CD8-positive, alpha-beta memory T cell (primary cell): ENCODE measurements around the gene POLA2. TPM values are rescaled to one million over a fixed set of nuclear protein-coding genes. Genes with fewer than 3 reads are reported as not detected.

Experiments used
- CTCF ChIA-PET: fragments of 350-600 bp; sonication (Branson Sonifier 250); formaldehyde crosslinking; loops from one replicate; lab custom pipeline; 2021; ENCODE audit warnings: antibody characterized with exemption; lab: Charles Lee
- POLR2A ChIA-PET: fragments of 350-600 bp; sonication (Branson Sonifier 250); formaldehyde crosslinking; loops from one replicate; lab custom pipeline; 2021; ENCODE audit warnings: antibody characterized with exemption; lab: Charles Lee
- DNase-seq, 5 donors: peaks; one replicate each; pipeline versions ENCODE4 v3.0.0 to v3.0.0-alpha.2; 2020 to 2022; ENCODE audit warnings: mixed read lengths in 1 of 5
- H3K27ac ChIP-seq: one replicate; pipeline ENCODE4 v1.7.0; 2013; ENCODE audit warnings: low read depth, mild to moderate bottlenecking, low read length, moderate library complexity
- H3K27me3 ChIP-seq: 2 replicates; pipeline ENCODE4 v1.7.0; 2013; ENCODE audit warnings: low read length, mild to moderate bottlenecking; ENCODE audit not compliant: insufficient read depth, poor library complexity, severe bottlenecking
- H3K36me3 ChIP-seq: 2 replicates; pipeline ENCODE4 v1.7.0; 2013; ENCODE audit warnings: mild to moderate bottlenecking, low read length, moderate library complexity; ENCODE audit not compliant: insufficient read depth
- H3K4me1 ChIP-seq: 2 replicates; pipeline ENCODE4 v1.7.0; 2013; ENCODE audit warnings: mild to moderate bottlenecking, low read length, moderate library complexity; ENCODE audit not compliant: insufficient read depth
- H3K4me3 ChIP-seq: 2 replicates; pipeline ENCODE4 v1.7.0; 2013; ENCODE audit warnings: mild to moderate bottlenecking, low read length
- H3K9me3 ChIP-seq: 2 replicates; pipeline ENCODE4 v1.7.0; 2013; ENCODE audit warnings: mild to moderate bottlenecking, low read length
- H3K27ac Mint-ChIP-seq, 8 donors: one replicate each; pipeline ENCODE4 v1.8.0; 2020 to 2021; ENCODE audit warnings: mixed read lengths in 8 of 8, mild to moderate bottlenecking in 6 of 8, inconsistent platforms in 3 of 8, moderate library complexity in 3 of 8
- H3K27me3 Mint-ChIP-seq, 2 donors: one replicate each; pipeline ENCODE4 v1.8.0; 2020 to 2021; ENCODE audit warnings: mixed read lengths in 2 of 2, mild to moderate bottlenecking in 1 of 2, moderate library complexity in 1 of 2
- H3K36me3 Mint-ChIP-seq, 3 donors: one replicate each; pipeline ENCODE4 v1.8.0; 2020 to 2021; ENCODE audit warnings: mixed read lengths in 3 of 3, inconsistent platforms in 1 of 3, mild to moderate bottlenecking in 1 of 3
- H3K4me1 Mint-ChIP-seq, 3 donors: one replicate each; pipeline ENCODE4 v1.8.0; 2020 to 2021; ENCODE audit warnings: mixed read lengths in 3 of 3, inconsistent platforms in 1 of 3, mild to moderate bottlenecking in 1 of 3
- H3K4me3 Mint-ChIP-seq, 7 donors: one replicate each; pipeline ENCODE4 v1.8.0; 2020 to 2021; ENCODE audit warnings: mixed read lengths in 7 of 7, mild to moderate bottlenecking in 6 of 7, moderate library complexity in 4 of 7, inconsistent platforms in 2 of 7
- H3K9me3 Mint-ChIP-seq, 5 donors: one replicate each; pipeline ENCODE4 v1.8.0; 2020 to 2022; ENCODE audit warnings: mixed read lengths in 5 of 5, mild to moderate bottlenecking in 3 of 5, moderate library complexity in 2 of 5, inconsistent platforms in 1 of 5
- polyA plus RNA-seq: library from polyadenylated mRNA; unstranded; fragments of 300-500 nt; fragmentation: Illumina TruSeq; gene quantifications from one replicate; pipeline ENCODE4 v1.2.3, GENCODE V29; 2021
- total RNA-seq, 2 experiments: library from RNA; stranded (reverse); gene quantifications; one replicate each; pipeline ENCODE4 v1.2.3, GENCODE V29; 2021

The POLA2 gene, protein sequence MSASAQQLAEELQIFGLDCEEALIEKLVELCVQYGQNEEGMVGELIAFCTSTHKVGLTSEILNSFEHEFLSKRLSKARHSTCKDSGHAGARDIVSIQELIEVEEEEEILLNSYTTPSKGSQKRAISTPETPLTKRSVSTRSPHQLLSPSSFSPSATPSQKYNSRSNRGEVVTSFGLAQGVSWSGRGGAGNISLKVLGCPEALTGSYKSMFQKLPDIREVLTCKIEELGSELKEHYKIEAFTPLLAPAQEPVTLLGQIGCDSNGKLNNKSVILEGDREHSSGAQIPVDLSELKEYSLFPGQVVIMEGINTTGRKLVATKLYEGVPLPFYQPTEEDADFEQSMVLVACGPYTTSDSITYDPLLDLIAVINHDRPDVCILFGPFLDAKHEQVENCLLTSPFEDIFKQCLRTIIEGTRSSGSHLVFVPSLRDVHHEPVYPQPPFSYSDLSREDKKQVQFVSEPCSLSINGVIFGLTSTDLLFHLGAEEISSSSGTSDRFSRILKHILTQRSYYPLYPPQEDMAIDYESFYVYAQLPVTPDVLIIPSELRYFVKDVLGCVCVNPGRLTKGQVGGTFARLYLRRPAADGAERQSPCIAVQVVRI
- total RNA-seq (10 to 100 TPM; 75.6 to 78.8 TPM), polyA plus RNA-seq (11.0 TPM)

DNA sequence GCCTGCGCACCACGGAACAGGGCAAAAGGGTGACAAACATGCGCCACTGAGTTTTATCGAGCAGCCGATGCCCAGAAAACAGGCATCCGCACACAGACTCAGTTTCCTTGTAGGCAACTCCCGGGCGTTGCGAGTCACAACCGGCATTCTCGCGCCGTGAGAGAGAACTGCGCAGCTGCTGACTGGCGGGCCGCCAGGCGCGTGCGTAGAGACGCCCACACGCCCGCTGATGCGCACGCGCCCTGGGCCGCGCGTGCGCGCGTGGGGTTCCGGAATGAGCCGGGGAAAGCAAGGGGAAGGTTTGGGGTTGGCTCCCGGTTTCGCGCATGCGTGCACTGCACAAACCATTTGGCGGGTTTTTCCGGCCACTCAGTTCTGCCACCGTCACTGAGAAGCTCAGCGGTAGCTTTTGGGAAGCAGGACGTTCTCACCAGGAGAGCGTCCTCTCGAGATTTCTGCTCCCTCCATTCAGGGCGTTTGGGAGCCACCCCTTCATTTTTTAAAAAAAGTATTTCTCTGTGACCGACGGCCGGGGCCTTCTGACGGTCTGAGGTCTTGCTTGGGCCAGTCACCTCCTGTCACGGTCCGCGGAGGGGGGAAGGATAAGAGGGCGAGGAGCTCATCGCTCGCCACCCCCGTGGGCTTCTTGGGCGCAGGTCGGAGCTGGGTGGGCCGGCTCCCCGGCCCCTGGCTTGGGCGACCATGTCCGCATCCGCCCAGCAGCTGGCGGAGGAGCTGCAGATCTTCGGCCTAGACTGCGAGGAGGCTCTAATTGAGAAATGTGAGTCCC, at the start of gene POLA2:
POLA2 (plus strand) TSS at position 372 of the 790 bp plus-strand sequence; CDS start at position 703, 331 bp downstream.
- peaks cover 19% of the 10 kb centered on the region for H3K4me1 ChIP-seq
- peak within 1 kb of the TSS; percentile 92 for H3K4me3 ChIP-seq

DNA sequence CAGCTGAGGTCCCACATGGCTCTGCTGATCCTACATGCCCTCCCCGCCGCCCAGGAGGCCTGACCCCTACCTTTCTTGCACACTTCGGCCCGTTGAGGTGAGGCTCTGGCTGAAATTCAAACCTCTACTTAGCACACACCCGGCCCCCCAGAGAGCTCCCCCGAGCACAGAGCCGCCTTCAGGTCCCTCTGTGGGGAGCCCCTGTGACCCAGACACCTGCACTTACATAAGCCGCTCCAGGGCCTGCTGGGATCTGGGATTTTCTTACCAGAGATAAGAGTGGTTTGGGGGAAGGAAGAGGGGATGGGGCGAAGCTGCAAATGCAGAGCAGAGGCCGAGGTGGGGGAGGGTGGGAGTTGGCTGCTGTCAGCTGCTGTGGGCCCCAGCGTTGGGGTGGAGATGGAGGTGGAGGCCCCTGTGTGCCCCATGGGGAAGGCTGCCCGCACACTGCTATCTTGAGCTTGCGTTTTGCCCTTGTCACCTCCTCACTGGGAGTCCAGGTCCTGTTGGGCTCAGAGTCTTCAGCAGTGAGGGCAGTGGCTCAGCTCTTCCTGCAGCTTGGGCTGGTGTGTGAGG, 49.4 kb upstream of the POLA2 start:
- DNase-seq = no peak
- POLR2A ChIA-PET = no interaction called here
- no peaks in the 10 kb centered on the region for H3K9me3 ChIP-seq
- no peak overlapping the region for H3K27ac ChIP-seq
- no peaks in the 10 kb centered on the region for H3K27me3 ChIP-seq
- peaks cover 7% of the 10 kb centered on the region for H3K36me3 ChIP-seq
- Mint-ChIP-seq H3K9me3 (no peaks in the 10 kb centered on the region), H3K4me1 (peaks cover 20 to 33% (median 27%) of the 10 kb centered on the region in 3 donors), H3K27me3 (no peaks in the 10 kb centered on the region), H3K27ac (no peak overlapping the region), H3K4me3 (peak overlapping the region in 1 of 7 donors; percentile 55), H3K36me3 (peaks cover 0 to 43% (median 0%) of the 10 kb centered on the region in 3 donors)
- H3K4me1 ChIP-seq = peaks cover 14% of the 10 kb centered on the region
- H3K4me3 ChIP-seq = no peak overlapping the region
- CTCF ChIA-PET = interaction anchor here (1.0 kb wide), 1 partner anchor 118 kb away, joined by 4 read pairs; no protein-coding TSS in a partner anchor

More for the DNA sequence above, at the start of gene POLA2:
- H3K27me3 Mint-ChIP-seq = peaks cover 0 to 2% of the 10 kb centered on the region in 2 donors
- Histone ChIP-seq H3K27ac (peak within 1 kb of the TSS; percentile 87), H3K27me3 (no peaks in the 10 kb centered on the region), H3K9me3 (no peaks in the 10 kb centered on the region), H3K36me3 (no peaks in the 10 kb centered on the region)
- CTCF ChIA-PET = interaction anchor here (1.2 to 1.7 kb wide), 6 partner anchors 11 to 151 kb away, joined by 4 to 9 read pairs (median 4); partner anchors contain the start of gene CDC42EP2
- no peaks in the 10 kb centered on the region for H3K9me3 Mint-ChIP-seq
- H3K4me3 Mint-ChIP-seq = peak within 1 kb of the TSS; percentile 87 to 96 (median 91)
- peak; percentile 89 to 98 (median 97) for DNase-seq
- POLR2A ChIA-PET = interaction anchor here (0.6 to 1.6 kb wide), 12 partner anchors 52 to 790 kb away, joined by 3 to 6 read pairs (median 4); partner anchors contain the start of genes DPF2, FAU, MALAT1 and MRPL49
- H3K4me1 Mint-ChIP-seq = peaks cover 28 to 55% (median 46%) of the 10 kb centered on the region in 3 donors
- peak within 1 kb of the TSS; percentile 89 to 98 (median 94) for H3K27ac Mint-ChIP-seq
- peaks cover 0 to 28% (median 9%) of the 10 kb centered on the region in 3 donors for H3K36me3 Mint-ChIP-seq

DNA sequence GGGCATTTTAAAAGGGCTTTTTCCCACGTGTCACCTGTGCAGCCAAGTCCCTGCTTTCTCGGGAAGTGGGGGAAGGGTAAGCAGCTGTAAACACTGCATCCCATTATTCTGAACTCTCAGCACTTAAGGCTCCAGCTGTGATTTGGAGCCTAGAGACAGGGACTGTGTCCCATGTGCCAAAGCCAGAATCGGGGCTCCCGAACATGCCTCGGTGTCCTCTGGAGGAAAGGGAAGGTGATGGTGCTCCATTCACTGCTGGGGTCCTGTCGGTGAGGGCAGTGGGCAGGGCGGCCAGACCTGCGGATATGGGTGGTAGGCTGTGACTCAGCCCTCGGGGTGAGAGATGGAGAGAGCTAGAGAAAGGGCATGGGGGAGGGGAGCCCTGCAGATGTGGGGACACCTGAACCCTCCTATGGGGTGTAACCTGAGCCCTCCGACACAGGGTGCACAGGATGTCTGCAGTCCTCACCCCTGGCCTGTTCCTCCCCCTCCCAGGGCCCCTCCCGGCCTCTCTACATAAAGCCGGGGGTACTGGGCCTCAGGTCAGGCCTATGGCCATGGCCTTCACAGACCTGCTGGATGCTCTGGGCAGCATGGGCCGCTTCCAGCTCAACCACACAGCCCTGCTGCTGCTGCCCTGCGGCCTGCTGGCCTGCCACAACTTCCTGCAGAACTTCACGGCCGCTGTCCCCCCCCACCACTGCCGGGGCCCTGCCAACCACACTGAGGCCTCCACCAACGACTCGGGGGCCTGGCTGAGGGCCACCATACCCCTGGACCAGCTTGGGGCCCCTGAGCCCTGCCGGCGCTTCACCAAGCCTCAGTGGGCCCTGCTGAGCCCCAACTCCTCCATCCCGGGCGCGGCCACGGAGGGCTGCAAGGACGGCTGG, 48.2 kb upstream of the POLA2 start:
- Mint-ChIP-seq H3K27me3 (no peaks in the 10 kb centered on the region), H3K9me3 (no peaks in the 10 kb centered on the region), H3K4me1 (peaks cover 20 to 33% (median 27%) of the 10 kb centered on the region in 3 donors), H3K4me3 (peak overlapping the region in 4 of 7 donors; percentile 4 to 65 (median 58)), H3K36me3 (peaks cover 0 to 32% (median 0%) of the 10 kb centered on the region in 3 donors), H3K27ac (peak overlapping the region in 6 of 8 donors; percentile 16 to 84 (median 72))
- DNase-seq = peak in 2 of 5 donors; percentile 17 to 58
- Histone ChIP-seq H3K4me3 (no peak overlapping the region), H3K27me3 (no peaks in the 10 kb centered on the region), H3K4me1 (peaks cover 14% of the 10 kb centered on the region), H3K9me3 (no peaks in the 10 kb centered on the region), H3K36me3 (peaks cover 7% of the 10 kb centered on the region), H3K27ac (no peak overlapping the region)
- ChIA-PET CTCF (interaction anchor here (1.1 kb wide), 1 partner anchor 9 kb away, joined by 3 read pairs; no protein-coding TSS in a partner anchor), POLR2A (no interaction called here)

DNA sequence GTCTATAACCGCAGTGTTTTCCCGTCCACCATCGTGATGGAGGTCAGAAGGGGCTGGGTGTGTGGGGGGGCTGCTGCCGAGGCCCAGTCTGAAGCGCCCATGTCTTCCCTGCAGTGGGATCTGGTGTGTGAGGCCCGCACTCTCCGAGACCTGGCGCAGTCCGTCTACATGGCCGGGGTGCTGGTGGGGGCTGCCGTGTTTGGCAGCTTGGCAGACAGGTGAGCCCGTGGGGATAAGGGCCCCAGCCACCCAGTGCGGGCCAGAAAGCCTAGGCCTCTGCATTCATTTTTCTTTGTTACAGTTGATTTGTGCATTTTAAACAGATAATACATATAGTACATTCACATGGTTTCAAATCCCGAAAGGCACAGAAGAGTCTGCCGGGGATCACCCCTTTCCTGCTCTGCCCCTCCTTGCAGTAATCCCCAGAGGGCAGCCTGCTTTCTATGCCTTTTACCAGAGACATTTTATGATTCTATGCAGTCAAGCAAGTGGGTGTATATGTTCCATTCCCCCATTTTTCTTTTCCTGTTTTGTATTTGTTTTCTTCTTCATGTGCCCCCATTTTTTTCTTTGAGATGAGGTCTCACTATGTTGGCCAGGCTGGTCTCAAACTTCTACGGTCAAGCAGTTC, 47.4 kb upstream of the POLA2 start:
- Histone ChIP-seq H3K36me3 (peaks cover 6% of the 10 kb centered on the region), H3K27me3 (no peaks in the 10 kb centered on the region), H3K4me3 (no peak overlapping the region), H3K27ac (no peak overlapping the region), H3K4me1 (peaks cover 14% of the 10 kb centered on the region), H3K9me3 (no peaks in the 10 kb centered on the region)
- Mint-ChIP-seq H3K36me3 (peaks cover 0 to 26% (median 0%) of the 10 kb centered on the region in 3 donors), H3K4me1 (peaks cover 18 to 31% (median 25%) of the 10 kb centered on the region in 3 donors), H3K27me3 (peaks cover 0 to 1% of the 10 kb centered on the region in 2 donors), H3K9me3 (no peaks in the 10 kb centered on the region), H3K27ac (peak overlapping the region in 3 of 8 donors; percentile 18 to 80 (median 28)), H3K4me3 (peak overlapping the region in 5 of 7 donors; percentile 13 to 69 (median 27))
- DNase-seq = no peak
- CTCF ChIA-PET = interaction anchor here (0.5 to 1.6 kb wide), 3 partner anchors 8 to 294 kb away, joined by 3 to 4 read pairs (median 3); partner anchors contain the start of gene CDC42EP2
- POLR2A ChIA-PET = no interaction called here

DNA sequence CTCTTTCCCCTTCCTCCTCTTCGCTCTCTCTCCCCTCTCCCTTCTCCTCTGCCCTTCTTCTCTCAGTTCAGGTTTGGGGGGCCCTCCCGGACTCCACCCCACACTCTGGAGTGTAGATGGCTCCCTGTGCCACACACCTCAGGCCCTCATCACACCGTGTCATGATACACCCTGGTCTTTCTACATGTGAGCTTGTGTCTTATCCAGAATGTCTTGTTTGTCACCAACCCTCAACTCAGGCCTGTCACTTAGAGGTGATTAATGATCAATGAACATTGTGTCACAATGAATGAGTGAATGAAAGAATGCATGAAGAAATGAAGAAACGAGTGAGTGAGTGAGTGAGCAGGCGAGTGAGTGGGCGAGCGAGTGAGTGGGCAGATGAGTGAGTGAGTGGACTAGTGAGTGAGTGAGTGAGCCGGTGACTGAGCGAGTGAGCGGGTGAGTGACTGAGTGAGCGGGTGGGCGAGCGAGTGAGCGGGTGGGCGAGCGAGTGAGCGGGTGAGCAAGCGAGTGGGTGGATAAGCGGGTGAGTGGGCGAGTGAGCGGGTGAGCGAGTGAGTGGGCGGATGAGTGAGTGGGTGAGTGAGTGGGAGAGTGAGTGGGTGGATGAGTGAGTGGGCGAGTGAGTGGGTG, 46.2 kb upstream of the POLA2 start:
- Mint-ChIP-seq H3K4me1 (peaks cover 23 to 40% (median 30%) of the 10 kb centered on the region in 3 donors), H3K9me3 (no peaks in the 10 kb centered on the region), H3K36me3 (peaks cover 0 to 13% (median 0%) of the 10 kb centered on the region in 3 donors), H3K27me3 (peaks cover 0 to 1% of the 10 kb centered on the region in 2 donors), H3K4me3 (no peak overlapping the region), H3K27ac (peak overlapping the region in 2 of 8 donors; percentile 51 to 91)
- no peak overlapping the region for H3K27ac ChIP-seq
- H3K9me3 ChIP-seq = no peaks in the 10 kb centered on the region
- H3K27me3 ChIP-seq = no peaks in the 10 kb centered on the region
- no peak overlapping the region for H3K4me3 ChIP-seq
- ChIA-PET POLR2A (no interaction called here), CTCF (interaction anchor here (1.6 kb wide), 1 partner anchor 100 kb away, joined by 4 read pairs; the partner anchor contains the start of gene CDC42EP2)
- peaks cover 17% of the 10 kb centered on the region for H3K4me1 ChIP-seq
- no peak for DNase-seq
- H3K36me3 ChIP-seq = peaks cover 2% of the 10 kb centered on the region

DNA sequence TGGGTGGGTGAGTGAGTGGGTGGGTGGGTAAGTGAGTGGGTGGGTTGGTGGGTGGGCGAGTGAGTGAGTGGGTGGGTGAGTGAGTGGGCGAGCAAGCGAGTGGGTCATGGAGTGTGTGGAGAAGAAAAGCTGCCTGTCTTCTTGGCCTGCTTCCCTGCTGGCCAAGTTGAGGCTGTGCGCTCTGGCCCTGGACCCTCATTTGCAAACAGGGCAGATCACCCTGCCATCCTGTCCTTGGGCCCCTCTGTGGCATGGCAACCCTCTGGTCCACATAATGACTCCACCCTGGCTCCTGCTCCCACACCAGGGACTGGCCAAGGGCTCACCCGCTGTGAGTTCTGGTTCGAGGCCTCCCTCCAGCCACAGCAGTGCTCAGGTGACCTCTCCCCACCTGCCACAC, 44.9 kb upstream of the POLA2 start:
- CTCF ChIA-PET = no interaction called here
- H3K4me1 Mint-ChIP-seq = peaks cover 23 to 40% (median 30%) of the 10 kb centered on the region in 3 donors
- H3K27me3 Mint-ChIP-seq = peaks cover 0 to 1% of the 10 kb centered on the region in 2 donors
- H3K27ac Mint-ChIP-seq = no peak overlapping the region
- DNase-seq = no peak
- Histone ChIP-seq H3K27ac (no peak overlapping the region), H3K4me3 (no peak overlapping the region), H3K27me3 (no peaks in the 10 kb centered on the region), H3K9me3 (no peaks in the 10 kb centered on the region), H3K36me3 (no peaks in the 10 kb centered on the region), H3K4me1 (peaks cover 17% of the 10 kb centered on the region)
- POLR2A ChIA-PET = no interaction called here
- no peaks in the 10 kb centered on the region for H3K9me3 Mint-ChIP-seq
- peaks cover 0 to 3% (median 0%) of the 10 kb centered on the region in 3 donors for H3K36me3 Mint-ChIP-seq
- no peak overlapping the region for H3K4me3 Mint-ChIP-seq
